Keratinocyte (primary cell): Measurements from ENCODE around the gene RNU5D-1.

ENCODE experiments used
- EZH2 ChIP-seq: IDR thresholded peaks from one replicate; pipeline ENCODE4 v1.6.1; 2012; ENCODE audit warnings: inconsistent platforms, mild to moderate bottlenecking, low read length, moderate library complexity
- TF ChIP-seq, protein P1 (sequence below), 3 experiments: IDR thresholded peaks in 1 of 3; conservative IDR thresholded peaks in 1 of 3; optimal IDR thresholded peaks in 1 of 3; 2 replicates in 2 of 3; 3 replicates in 1 of 3; pipeline versions ENCODE3 to v1.5.1; 2011; ENCODE audit warnings: low read length in 3 of 3, mild to moderate bottlenecking in 3 of 3, moderate library complexity in 2 of 3, control low read depth in 1 of 3, inconsistent platforms in 1 of 3; ENCODE audit not compliant: insufficient read depth in 2 of 3; ENCODE audit errors: extremely low read depth in 1 of 3

DNA sequence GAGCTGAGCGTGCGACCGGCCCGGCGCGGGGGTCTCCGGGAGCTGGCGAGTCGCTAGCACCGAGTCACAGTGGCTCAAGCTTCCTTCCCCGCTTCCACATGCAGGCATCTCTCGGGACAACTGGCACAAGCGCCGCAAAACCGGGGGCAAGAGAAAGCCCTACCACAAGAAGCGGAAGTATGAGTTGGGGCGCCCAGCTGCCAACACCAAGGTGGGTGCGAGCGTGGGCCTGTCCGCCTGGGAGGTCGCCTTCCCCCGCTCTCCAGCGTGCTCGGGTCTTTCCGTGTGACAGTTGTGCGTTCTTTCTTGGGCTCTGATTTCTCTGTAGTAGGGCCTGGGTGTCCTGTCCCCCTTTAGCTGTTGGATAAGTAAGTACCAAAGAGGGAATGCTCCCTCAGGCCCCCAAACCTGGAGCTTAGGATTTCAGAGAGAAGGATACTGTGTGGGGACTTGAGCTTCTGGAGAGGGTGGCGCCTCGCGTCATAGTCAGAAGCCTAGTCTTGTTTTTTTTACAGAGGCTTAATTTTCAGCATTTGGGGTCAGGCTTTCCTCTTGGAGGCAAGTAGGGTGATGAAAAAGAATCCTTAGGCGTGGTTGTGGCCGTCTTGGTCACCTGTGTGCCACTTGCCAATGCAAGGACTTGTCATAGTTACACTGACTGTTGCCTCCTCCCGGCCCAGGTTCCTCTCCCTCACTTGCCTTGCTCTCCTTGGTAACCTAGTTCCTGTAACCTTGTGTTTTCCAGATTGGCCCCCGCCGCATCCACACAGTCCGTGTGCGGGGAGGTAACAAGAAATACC is 45.2 kb upstream of the RNU5D-1 start:
- TF ChIP-seq, protein P1, sequence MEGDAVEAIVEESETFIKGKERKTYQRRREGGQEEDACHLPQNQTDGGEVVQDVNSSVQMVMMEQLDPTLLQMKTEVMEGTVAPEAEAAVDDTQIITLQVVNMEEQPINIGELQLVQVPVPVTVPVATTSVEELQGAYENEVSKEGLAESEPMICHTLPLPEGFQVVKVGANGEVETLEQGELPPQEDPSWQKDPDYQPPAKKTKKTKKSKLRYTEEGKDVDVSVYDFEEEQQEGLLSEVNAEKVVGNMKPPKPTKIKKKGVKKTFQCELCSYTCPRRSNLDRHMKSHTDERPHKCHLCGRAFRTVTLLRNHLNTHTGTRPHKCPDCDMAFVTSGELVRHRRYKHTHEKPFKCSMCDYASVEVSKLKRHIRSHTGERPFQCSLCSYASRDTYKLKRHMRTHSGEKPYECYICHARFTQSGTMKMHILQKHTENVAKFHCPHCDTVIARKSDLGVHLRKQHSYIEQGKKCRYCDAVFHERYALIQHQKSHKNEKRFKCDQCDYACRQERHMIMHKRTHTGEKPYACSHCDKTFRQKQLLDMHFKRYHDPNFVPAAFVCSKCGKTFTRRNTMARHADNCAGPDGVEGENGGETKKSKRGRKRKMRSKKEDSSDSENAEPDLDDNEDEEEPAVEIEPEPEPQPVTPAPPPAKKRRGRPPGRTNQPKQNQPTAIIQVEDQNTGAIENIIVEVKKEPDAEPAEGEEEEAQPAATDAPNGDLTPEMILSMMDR (optimal IDR thresholded peaks at IDR 0.05 in 1 of 3, IDR thresholded peaks at IDR 0.05 in 1 of 3, conservative IDR thresholded peaks at IDR 0.05 in 1 of 3; ENCODE audit: extremely low read depth in 1 of 3, insufficient read depth in 2 of 3, low read length in 3 of 3) = no peak
- TF ChIP-seq EZH2 = no peak
